Umbilical cord (tissue), 2 donors: Measurements from ENCODE around the gene TTLL11. TPM values are rescaled to one million over a fixed set of nuclear protein-coding genes. Genes with fewer than 3 reads are reported as not detected.

Source experiments
- DNase-seq: peaks from one replicate; pipeline ENCODE4 v3.0.0-alpha.2; 2015; ENCODE audit warnings: low spot score
- total RNA-seq: library from RNA; depleted of rRNA; stranded (reverse); fragments of >200 nt; gene quantifications from one replicate; pipeline ENCODE4 v1.2.3, GENCODE V29; 2014; ENCODE audit warnings: low replicate concordance; ENCODE audit not compliant: insufficient read depth

TTLL11 gene
- total RNA-seq, 1 donor from 2014 or later = 8.9 TPM

GRCh38 chr9:121883281-121884056 is 209.6 kb downstream of the TTLL11 start:
- peak; percentile 33 for DNase-seq

- no peak for DNase-seq
These were observed 211.1 kb downstream of the TTLL11 start for GRCh38 chr9:121881920-121882500.

GRCh38 chr9:121880343-121880898 is 212.7 kb downstream of the TTLL11 start:
- DNase-seq = no peak

- DNase-seq = no peak
These were observed 214.8 kb downstream of the TTLL11 start for GRCh38 chr9:121878271-121878822.

- DNase-seq = peak; percentile 59
These were observed 216.3 kb downstream of the TTLL11 start for GRCh38 chr9:121876658-121877271.

GRCh38 chr9:121876255-121876654 is 216.9 kb downstream of the TTLL11 start:
- DNase-seq = no peak

GRCh38 chr9:121874524-121874923 is 218.6 kb downstream of the TTLL11 start:
- DNase-seq = no peak

- no peak for DNase-seq
These were observed 221.6 kb downstream of the TTLL11 start for GRCh38 chr9:121871431-121872025.

GRCh38 chr9:121870271-121870670 is 222.8 kb downstream of the TTLL11 start:
- DNase-seq = no peak

GRCh38 chr9:121868626-121869025 is 224.5 kb downstream of the TTLL11 start:
- no peak for DNase-seq

GRCh38 chr9:121866927-121867326 is 226.2 kb downstream of the TTLL11 start:
- no peak for DNase-seq

GRCh38 chr9:121865884-121866283 is 227.2 kb downstream of the TTLL11 start:
- no peak for DNase-seq

GRCh38 chr9:121865060-121865459 is 228.0 kb downstream of the TTLL11 start:
- DNase-seq = no peak

- DNase-seq = no peak
These were observed 229.2 kb downstream of the TTLL11 start for GRCh38 chr9:121863955-121864354.

- no peak for DNase-seq
These were observed 230.5 kb downstream of the TTLL11 start for GRCh38 chr9:121862371-121863332.

- no peak for DNase-seq
These were observed 231.5 kb downstream of the TTLL11 start for GRCh38 chr9:121861501-121862180.

GRCh38 chr9:121860744-121861143 is 232.4 kb downstream of the TTLL11 start:
- no peak for DNase-seq

- DNase-seq = no peak
These were observed 232.9 kb downstream of the TTLL11 start for GRCh38 chr9:121860213-121860612.

- DNase-seq = no peak
These were observed 233.5 kb downstream of the TTLL11 start for GRCh38 chr9:121859646-121860045.

GRCh38 chr9:121858788-121859187 is 234.3 kb downstream of the TTLL11 start:
- DNase-seq = no peak
